Smooth muscle cell (in vitro differentiated cells): ENCODE results near the gene BRMS1L. TPM values are rescaled to one million over a fixed set of nuclear protein-coding genes. Genes with fewer than 3 reads are reported as not detected.
A peak's percentile ranks its signal among the peaks of the same experiment; 100 is the strongest.
"Not testable (repeated sequence)": the region's sequence is repeated elsewhere in the genome, so short reads cannot be mapped to it uniquely, and the experiment has no call there.

Source experiments
- DNase-seq: peaks from one replicate; lab custom pipeline; 2025; ENCODE audit not compliant: unreplicated experiment; lab: John Stamatoyannopoulos, UW
- H2AFZ ChIP-seq: fragments of 200-600 bp; sonication (generic); 2 replicates; pipeline ENCODE4 v1.6.0; 2016; ENCODE audit warnings: antibody characterized with exemption, low read depth, mild to moderate bottlenecking
- H3F3A ChIP-seq: fragments of 200-600 bp; sonication (generic); 2 replicates; pipeline ENCODE4 v1.6.0; 2017; ENCODE audit warnings: antibody characterized with exemption, low read depth
- H3K27ac ChIP-seq: fragments of 200-600 bp; sonication (generic); 2 replicates; pipeline ENCODE4 v1.5.1; 2016; ENCODE audit warnings: low read depth, mild to moderate bottlenecking
- H3K27me3 ChIP-seq: fragments of 200-600 bp; sonication (generic); 2 replicates; pipeline ENCODE4 v1.6.1; 2016; ENCODE audit warnings: low read depth, mild to moderate bottlenecking
- H3K36me3 ChIP-seq: fragments of 200-600 bp; sonication (generic); 2 replicates; pipeline ENCODE4 v1.5.1; 2016; ENCODE audit warnings: low read depth
- H3K4me1 ChIP-seq: fragments of 200-600 bp; sonication (generic); 2 replicates; pipeline ENCODE4 v1.5.1; 2016; ENCODE audit warnings: low read depth
- H3K4me2 ChIP-seq: fragments of 200-600 bp; sonication (generic); 2 replicates; pipeline ENCODE4 v1.6.0; 2016; ENCODE audit warnings: mild to moderate bottlenecking
- H3K4me3 ChIP-seq: fragments of 200-600 bp; sonication (generic); 2 replicates; pipeline ENCODE4 v1.5.1; 2016; ENCODE audit warnings: mild to moderate bottlenecking
- H3K79me2 ChIP-seq: fragments of 200-600 bp; sonication (generic); 2 replicates; pipeline ENCODE4 v1.6.0; 2016; ENCODE audit warnings: low read depth, mild to moderate bottlenecking
- H3K9ac ChIP-seq: fragments of 200-600 bp; sonication (generic); 2 replicates; pipeline ENCODE4 v1.6.0; 2016; ENCODE audit warnings: low read depth
- H3K9me3 ChIP-seq: fragments of 200-600 bp; sonication (generic); replicated peaks from 2 replicates; pipeline ENCODE4 v1.5.1; 2016; ENCODE audit warnings: low read depth
- H4K20me1 ChIP-seq: fragments of 200-600 bp; sonication (generic); 2 replicates; pipeline ENCODE4 v1.6.0; 2016; ENCODE audit warnings: low read depth
- CTCF ChIP-seq: fragments of 200-600 bp; sonication (generic); IDR thresholded peaks from 2 replicates; pipeline ENCODE4 v1.5.1; 2017; ENCODE audit warnings: borderline replicate concordance, mild to moderate bottlenecking, antibody characterized with exemption; ENCODE audit not compliant: insufficient read depth, poor library complexity, severe bottlenecking
- WGBS: methylation state at CpG from one replicate; pipeline ENCODE4 v1.1.7; 2016; ENCODE audit warnings: low lambda C conversion rate; 5-methylcytosine and 5-hydroxymethylcytosine counted together
- polyA plus RNA-seq: library from polyadenylated mRNA; unstranded; fragments of >200 nt; fragmentation: Nextera tagmentation; extraction: Ambion mirVana; gene quantifications from 2 replicates; pipeline ENCODE4 v1.2.1, GENCODE V29; 2016
- total RNA-seq: library from RNA; depleted of rRNA; stranded (reverse); fragments of >200 nt; gene quantifications from 2 replicates; pipeline ENCODE4 v1.2.3, GENCODE V29; 2014

BRMS1L gene
- total and polyA plus RNA-seq, 2 experiments from 2014 or later = 8.8 to 13.4 TPM

- Histone ChIP-seq H3K27ac (no peak overlapping the region), H3K36me3 (no peaks in the 10 kb centered on the region), H3K4me2 (no peak overlapping the region), H3K79me2 (no peaks in the 10 kb centered on the region), H3K27me3 (no peaks in the 10 kb centered on the region), H2AFZ (no peak overlapping the region), H4K20me1 (no peaks in the 10 kb centered on the region), H3F3A (no peaks in the 10 kb centered on the region), H3K9ac (no peak overlapping the region), H3K9me3 (no peaks in the 10 kb centered on the region), H3K4me3 (no peak overlapping the region), H3K4me1 (peaks cover 4% of the 10 kb centered on the region)
- TF ChIP-seq CTCF = no peak
- WGBS = 60% methylated on average over 7 of the region's 7 CpGs
- DNase-seq = no peak
Observed at GRCh38 chr14:35821564-35822411, 4.3 kb upstream of the BRMS1L start.

- peaks cover 4% of the 10 kb centered on the region for H3K4me1 ChIP-seq
- H2AFZ ChIP-seq = no peak overlapping the region
- no peak overlapping the region for H3K27ac ChIP-seq
- peaks cover 6% of the 10 kb centered on the region for H3K79me2 ChIP-seq
- 80% methylated on average over 3 of the region's 3 CpGs for WGBS
- H3F3A ChIP-seq = no peaks in the 10 kb centered on the region
- no peaks in the 10 kb centered on the region for H3K27me3 ChIP-seq
- no peak overlapping the region for H3K9ac ChIP-seq
- TF ChIP-seq CTCF = no peak
- H3K9me3 ChIP-seq = no peaks in the 10 kb centered on the region
- DNase-seq = no peak
- no peak overlapping the region for H3K4me2 ChIP-seq
- H4K20me1 ChIP-seq = no peaks in the 10 kb centered on the region
- no peaks in the 10 kb centered on the region for H3K36me3 ChIP-seq
- H3K4me3 ChIP-seq = no peak overlapping the region
Observed at GRCh38 chr14:35822501-35822900, 3.6 kb upstream of the BRMS1L start.

DNA sequence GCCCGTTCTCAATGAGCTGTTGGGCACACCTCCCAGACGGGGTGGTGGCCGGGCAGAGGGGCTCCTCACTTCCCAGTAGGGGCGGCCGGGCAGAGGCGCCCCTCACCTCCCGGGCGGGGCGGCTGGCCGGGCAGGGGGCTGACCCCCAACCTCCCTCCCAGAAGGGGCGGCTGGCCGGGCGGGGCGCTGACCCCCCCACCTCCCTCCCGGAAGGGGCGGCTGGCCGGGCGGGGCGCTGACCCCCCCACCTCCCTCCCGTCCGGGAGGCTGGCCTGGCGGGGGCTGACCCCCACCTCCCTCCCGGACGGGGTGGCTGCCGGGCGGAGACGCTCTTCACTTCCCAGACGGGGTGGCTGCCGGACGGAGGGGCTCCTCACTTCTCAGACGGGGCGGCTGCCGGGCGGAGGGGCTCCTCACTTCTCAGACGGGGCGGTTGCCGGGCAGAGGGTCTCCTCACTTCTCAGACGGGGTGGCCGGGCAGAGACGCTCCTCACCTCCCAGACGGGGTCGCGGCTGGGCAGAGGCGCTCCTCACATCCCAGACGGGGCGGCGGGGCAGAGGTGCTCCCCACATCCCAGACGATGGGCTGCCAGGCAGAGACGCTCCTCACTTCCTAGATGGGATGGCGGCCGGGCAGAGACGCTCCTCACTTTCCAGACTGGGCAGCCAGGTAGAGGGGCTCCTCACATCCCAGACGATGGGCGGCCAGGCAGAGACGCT, 1.5 kb upstream of the BRMS1L start:
- not testable (repeated sequence) for H3K4me2 ChIP-seq, H3K9ac ChIP-seq, H3F3A ChIP-seq, H3K27ac ChIP-seq, H3K9me3 ChIP-seq, H3K36me3 ChIP-seq, H3K4me3 ChIP-seq, H3K4me1 ChIP-seq, H2AFZ ChIP-seq, DNase-seq, H3K27me3 ChIP-seq, H4K20me1 ChIP-seq
- peaks cover 26% of the 10 kb centered on the region for H3K79me2 ChIP-seq
- 100% methylated on average over 8 of the region's 55 CpGs for WGBS

- H3K4me3 ChIP-seq = peak overlapping the region; percentile 89
- H3K27ac ChIP-seq = peak overlapping the region; percentile 48
- no peaks in the 10 kb centered on the region for H4K20me1 ChIP-seq
- H3F3A ChIP-seq = no peaks in the 10 kb centered on the region
- TF ChIP-seq CTCF = no peak
- H3K9ac ChIP-seq = peak overlapping the region; percentile 56
- H3K9me3 ChIP-seq = no peaks in the 10 kb centered on the region
- peak overlapping the region; percentile 90 for H2AFZ ChIP-seq
- H3K4me1 ChIP-seq = peaks cover 4% of the 10 kb centered on the region
- peaks cover 35% of the 10 kb centered on the region for H3K79me2 ChIP-seq
- no peaks in the 10 kb centered on the region for H3K36me3 ChIP-seq
- no peaks in the 10 kb centered on the region for H3K27me3 ChIP-seq
- WGBS = 3% methylated on average over 6 of the region's 6 CpGs
- DNase-seq = no peak
- peak overlapping the region; percentile 97 for H3K4me2 ChIP-seq
Observed at GRCh38 chr14:35825968-35826217, 245 bp upstream of the BRMS1L start.
